ENCODE results near the gene IL17RA. TPM values are rescaled to one million over a fixed set of nuclear protein-coding genes. Genes with fewer than 3 reads are reported as not detected.
A peak's percentile ranks its signal among the peaks of the same experiment; 100 is the strongest.
"Not testable (repeated sequence)": the region's sequence is repeated elsewhere in the genome, so short reads cannot be mapped to it uniquely, and the experiment has no call there.

IL17RA gene
- polyA plus RNA-seq, 1 donor (not counting 4 experiments of a cell fraction or from before 2014, with no cell fraction given): 6.0 TPM

DNA sequence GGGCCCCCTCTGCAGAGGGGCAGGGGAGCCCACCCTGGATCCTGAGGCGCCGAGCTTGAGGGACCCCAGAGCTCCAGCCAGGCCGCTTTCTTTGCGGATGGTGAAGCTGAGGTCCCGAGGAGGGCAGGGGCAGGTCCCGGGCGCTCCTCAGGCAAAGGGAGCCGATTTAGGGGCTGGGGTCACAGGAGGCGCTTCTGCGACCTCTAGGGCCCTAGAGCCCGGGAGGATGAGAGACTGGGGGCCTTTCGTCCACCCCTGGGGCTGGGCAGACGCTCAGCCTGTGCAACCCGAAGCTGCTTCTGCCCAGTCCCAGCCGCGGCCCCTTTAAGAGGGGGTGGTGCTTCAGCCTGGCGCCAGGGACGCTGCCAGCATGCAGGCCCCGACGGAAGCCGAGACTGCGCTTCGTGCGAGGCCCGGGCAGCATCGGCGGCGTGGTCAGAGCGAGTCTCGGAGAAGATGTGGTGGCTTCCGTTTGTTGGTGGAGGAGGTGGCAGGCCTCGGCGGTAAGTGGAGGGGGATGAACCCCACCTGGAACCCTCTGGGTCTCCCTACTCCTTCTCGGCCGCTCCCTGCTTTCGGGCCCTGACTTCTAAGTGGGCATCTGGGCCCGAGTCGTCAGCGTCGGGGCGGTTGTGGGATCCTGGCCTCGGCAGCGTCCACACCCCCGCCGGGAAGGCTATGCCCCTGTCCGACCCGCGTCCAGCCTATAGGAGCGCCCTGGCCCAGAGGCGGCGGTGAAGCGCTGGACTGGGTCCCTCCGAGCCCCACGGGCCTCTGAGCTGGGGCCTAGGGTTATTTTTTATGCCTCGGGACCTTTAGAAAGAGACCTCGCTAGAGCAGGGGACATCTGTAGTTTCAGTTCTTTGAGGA is 47.7 kb upstream of the IL17RA start:
- H4K20me1 ChIP-seq (ENCODE audit: control insufficient read depth, extremely low read depth, insufficient read depth, low read length); H3K4me1 ChIP-seq (ENCODE audit: control insufficient read depth, extremely low read depth, insufficient read depth, low read length); H3K9me3 ChIP-seq (ENCODE audit: control insufficient read depth, low read depth, low read length); dilution Hi-C loops (cut with MboI; ENCODE audit: extremely low pct_ligation_motif_present, low sequenced_read_pairs); H3K9me1 ChIP-seq (ENCODE audit: control insufficient read depth, extremely low read depth, insufficient read depth, low read length); FAIRE-seq; H3K27ac ChIP-seq (ENCODE audit: control insufficient read depth, insufficient read depth, low read length); H3K79me2 ChIP-seq (ENCODE audit: control insufficient read depth, insufficient read depth, low read length); H2AFZ ChIP-seq (ENCODE audit: control insufficient read depth, low read length); DNase-seq (ENCODE audit: low read depth, low spot score); H3K4me2 ChIP-seq (ENCODE audit: control insufficient read depth, extremely low read depth, insufficient read depth, low read depth, low read length); H3K27me3 ChIP-seq (ENCODE audit: control insufficient read depth, extremely low read depth, insufficient read depth, low read length); H3K36me3 ChIP-seq (ENCODE audit: control insufficient read depth in 2 of 2, extremely low read depth in 1 of 2, insufficient read depth in 2 of 2, low read length in 2 of 2): not testable (repeated sequence)
- H3K4me3 ChIP-seq (ENCODE audit: control insufficient read depth in 2 of 3, extremely low read depth in 1 of 3, insufficient read depth in 2 of 3, low read depth in 1 of 3, low read length in 3 of 3): peak overlapping the region in 2 of 3 experiments; percentile 37 to 44
- peak overlapping the region; percentile 44 for H3K9ac ChIP-seq (ENCODE audit: control insufficient read depth, extremely low read depth, insufficient read depth, low read length)

DNA sequence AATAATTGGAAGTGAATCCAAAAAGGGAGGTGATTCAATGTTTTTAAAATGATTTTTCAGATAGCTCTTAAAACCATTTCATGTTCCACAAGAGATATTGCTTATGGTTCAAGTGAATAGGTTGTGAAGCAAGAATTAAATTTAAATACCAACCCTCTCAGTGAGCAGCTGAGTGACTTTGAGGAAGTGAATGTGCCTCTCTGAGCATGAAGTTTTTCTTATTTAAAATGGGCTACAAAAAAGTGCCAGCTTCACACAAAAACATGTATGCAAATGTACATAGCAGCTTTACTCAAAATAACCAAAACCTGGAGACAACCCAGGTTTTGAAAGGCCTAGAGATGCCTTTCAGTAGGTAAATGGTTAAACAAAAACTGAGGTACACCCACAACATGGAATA is 41.3 kb upstream of the IL17RA start:
- Histone ChIP-seq H2AFZ (ENCODE audit: control insufficient read depth, low read length) (no peak overlapping the region), H3K9me3 (ENCODE audit: control insufficient read depth, low read depth, low read length) (no peaks in the 10 kb centered on the region), H3K79me2 (ENCODE audit: control insufficient read depth, insufficient read depth, low read length) (no peaks in the 10 kb centered on the region), H3K9ac (ENCODE audit: control insufficient read depth, extremely low read depth, insufficient read depth, low read length) (no peak overlapping the region), H3K27ac (ENCODE audit: control insufficient read depth, insufficient read depth, low read length) (no peak overlapping the region), H3K9me1 (ENCODE audit: control insufficient read depth, extremely low read depth, insufficient read depth, low read length) (no peaks in the 10 kb centered on the region), H4K20me1 (ENCODE audit: control insufficient read depth, extremely low read depth, insufficient read depth, low read length) (no peaks in the 10 kb centered on the region), H3K4me2 (ENCODE audit: control insufficient read depth, extremely low read depth, insufficient read depth, low read depth, low read length) (no peak overlapping the region), H3K36me3 (ENCODE audit: control insufficient read depth in 2 of 2, extremely low read depth in 1 of 2, insufficient read depth in 2 of 2, low read length in 2 of 2) (no peaks in the 10 kb centered on the region), H3K4me1 (ENCODE audit: control insufficient read depth, extremely low read depth, insufficient read depth, low read length) (no peaks in the 10 kb centered on the region), H3K27me3 (ENCODE audit: control insufficient read depth, extremely low read depth, insufficient read depth, low read length) (no peaks in the 10 kb centered on the region), H3K4me3 (ENCODE audit: control insufficient read depth in 2 of 3, extremely low read depth in 1 of 3, insufficient read depth in 2 of 3, low read depth in 1 of 3, low read length in 3 of 3) (no peak overlapping the region)
- dilution Hi-C loops (cut with MboI; ENCODE audit: extremely low pct_ligation_motif_present, low sequenced_read_pairs): no loop called here
- TF ChIP-seq, protein P1, sequence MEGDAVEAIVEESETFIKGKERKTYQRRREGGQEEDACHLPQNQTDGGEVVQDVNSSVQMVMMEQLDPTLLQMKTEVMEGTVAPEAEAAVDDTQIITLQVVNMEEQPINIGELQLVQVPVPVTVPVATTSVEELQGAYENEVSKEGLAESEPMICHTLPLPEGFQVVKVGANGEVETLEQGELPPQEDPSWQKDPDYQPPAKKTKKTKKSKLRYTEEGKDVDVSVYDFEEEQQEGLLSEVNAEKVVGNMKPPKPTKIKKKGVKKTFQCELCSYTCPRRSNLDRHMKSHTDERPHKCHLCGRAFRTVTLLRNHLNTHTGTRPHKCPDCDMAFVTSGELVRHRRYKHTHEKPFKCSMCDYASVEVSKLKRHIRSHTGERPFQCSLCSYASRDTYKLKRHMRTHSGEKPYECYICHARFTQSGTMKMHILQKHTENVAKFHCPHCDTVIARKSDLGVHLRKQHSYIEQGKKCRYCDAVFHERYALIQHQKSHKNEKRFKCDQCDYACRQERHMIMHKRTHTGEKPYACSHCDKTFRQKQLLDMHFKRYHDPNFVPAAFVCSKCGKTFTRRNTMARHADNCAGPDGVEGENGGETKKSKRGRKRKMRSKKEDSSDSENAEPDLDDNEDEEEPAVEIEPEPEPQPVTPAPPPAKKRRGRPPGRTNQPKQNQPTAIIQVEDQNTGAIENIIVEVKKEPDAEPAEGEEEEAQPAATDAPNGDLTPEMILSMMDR (optimal IDR thresholded peaks at IDR 0.05 in 1 of 3, IDR thresholded peaks at IDR 0.05 in 1 of 3, conservative IDR thresholded peaks at IDR 0.05 in 1 of 3; ENCODE audit: extremely low read depth in 1 of 3, insufficient read depth in 2 of 3, low read length in 3 of 3): no peak
- TF ChIP-seq EZH2 (IDR thresholded peaks at IDR 0.05; ENCODE audit: low read length): no peak
- FAIRE-seq (no peak), DNase-seq (ENCODE audit: low read depth, low spot score) (no peak)

Measured in keratinocyte (primary cell).